Small intestine (tissue), 7 donors: ENCODE results near the gene KRTAP1-3. TPM values are rescaled to one million over a fixed set of nuclear protein-coding genes. Genes with fewer than 3 reads are reported as not detected.

Experiments
- DNase-seq, 2 donors: peaks; one replicate each; pipeline versions ENCODE4 v3.0.0 to v3.0.0-alpha.2; 2013
- FAIRE-seq: peaks from 2 replicates; lab custom pipeline; 2012; peaks lifted over from hg19 to GRCh38; lab: Jason Lieb, UNC
- H3K27ac ChIP-seq, 3 donors: one replicate each; pipeline ENCODE4 v1.5.1; 2013; ENCODE audit warnings: low read length in 2 of 3, mild to moderate bottlenecking in 2 of 3, control low read depth in 1 of 3, inconsistent platforms in 1 of 3, low read depth in 1 of 3, moderate library complexity in 1 of 3
- H3K27me3 ChIP-seq, 3 donors: one replicate each; pipeline ENCODE4 v1.6.1; 2013; ENCODE audit warnings: low read length in 3 of 3, inconsistent platforms in 1 of 3; ENCODE audit not compliant: control insufficient read depth in 3 of 3, insufficient read depth in 3 of 3
- H3K36me3 ChIP-seq, 3 donors: one replicate each; pipeline ENCODE4 v1.6.1; 2013; ENCODE audit warnings: low read length in 3 of 3, inconsistent platforms in 1 of 3, low read depth in 1 of 3, mild to moderate bottlenecking in 1 of 3, moderate library complexity in 1 of 3; ENCODE audit not compliant: control insufficient read depth in 3 of 3, insufficient read depth in 2 of 3
- H3K4me1 ChIP-seq, 3 donors: one replicate each; pipeline ENCODE4 v1.6.1; 2013; ENCODE audit warnings: low read length in 2 of 3, inconsistent platforms in 1 of 3, low read depth in 1 of 3, mild to moderate bottlenecking in 1 of 3, moderate library complexity in 1 of 3; ENCODE audit not compliant: control insufficient read depth in 3 of 3, insufficient read depth in 2 of 3
- H3K4me3 ChIP-seq, 3 donors: one replicate each; pipeline ENCODE4 v1.5.1; 2013; ENCODE audit warnings: low read length in 3 of 3, control low read depth in 1 of 3, inconsistent platforms in 1 of 3, low read depth in 1 of 3, mild to moderate bottlenecking in 1 of 3, moderate library complexity in 1 of 3
- H3K9me3 ChIP-seq, 2 donors: one replicate each; pipeline ENCODE4 v1.6.1; 2013; ENCODE audit warnings: low read depth in 1 of 2, low read length in 1 of 2; ENCODE audit not compliant: control insufficient read depth in 2 of 2, insufficient read depth in 1 of 2
- WGBS, 3 donors: extraction: QIAGEN DNeasy Blood & Tissue Kit; methylation state at CpG; one replicate each; pipeline ENCODE4 v1.1.7; 2013; 5-methylcytosine and 5-hydroxymethylcytosine counted together
- polyA plus RNA-seq, 4 donors: library from polyadenylated mRNA; stranded (reverse) in 3 of 4; unstranded in 1 of 4; fragments of 200-250 nt in 3 of 4; fragments of 120-200 nt in 1 of 4; gene quantifications; one replicate each; pipeline versions ENCODE4 v1.2.1 to v1.2.3, GENCODE V29; 2013
- donor health status: healthy with polysubstance abuse.
- donor health status: control.
- donor health status: control.
- donor health status: Bipolar disorder and iron deficiency.
- donor health status: healthy.

KRTAP1-3 gene
- polyA plus RNA-seq, 4 donors = not detected

- 69 to 85% (median 78%) methylated on average over 2 of the region's 2 CpGs for WGBS, 3 donors
- no peak for FAIRE-seq
- Histone ChIP-seq H3K4me3 (no peak overlapping the region), H3K36me3 (no peaks in the 10 kb centered on the region), H3K9me3 (no peaks in the 10 kb centered on the region), H3K27me3 (peaks cover 0 to 7% (median 4%) of the 10 kb centered on the region in 3 donors), H3K4me1 (no peaks in the 10 kb centered on the region), H3K27ac (no peak overlapping the region)
- DNase-seq = no peak
Observed at GRCh38 chr17:40997361-40997760, 37.3 kb downstream of the KRTAP1-3 start.

- peaks cover 0 to 7% (median 4%) of the 10 kb centered on the region in 3 donors for H3K27me3 ChIP-seq
- H3K27ac ChIP-seq = no peak overlapping the region
- H3K4me3 ChIP-seq = no peak overlapping the region
- H3K9me3 ChIP-seq = no peaks in the 10 kb centered on the region
- FAIRE-seq (no peak), DNase-seq (no peak)
- H3K36me3 ChIP-seq = no peaks in the 10 kb centered on the region
- no peaks in the 10 kb centered on the region for H3K4me1 ChIP-seq
- 78 to 92% (median 81%) methylated on average over 4 of the region's 4 CpGs for WGBS, 3 donors
Observed at GRCh38 chr17:40996829-40997228, 37.8 kb downstream of the KRTAP1-3 start.

GRCh38 chr17:40995116-40995515 lies 39.6 kb downstream of the KRTAP1-3 start:
- H3K27me3 ChIP-seq = peaks cover 0 to 7% (median 4%) of the 10 kb centered on the region in 3 donors
- H3K4me3 ChIP-seq = no peak overlapping the region
- H3K4me1 ChIP-seq = no peaks in the 10 kb centered on the region
- FAIRE-seq (no peak), DNase-seq (no peak)
- WGBS, 3 donors = 47% methylated on average over 1 of the region's 1 CpG
- H3K36me3 ChIP-seq = no peaks in the 10 kb centered on the region
- H3K9me3 ChIP-seq = no peaks in the 10 kb centered on the region
- H3K27ac ChIP-seq = no peak overlapping the region

GRCh38 chr17:40993839-40994238 lies 40.8 kb downstream of the KRTAP1-3 start, which contains the start of gene KRTAP3-3:
KRTAP3-3 (minus strand) TSS chr17:40994164; CDS start chr17:40994097, 67 bp downstream.
- 20 to 52% (median 49%) methylated on average over 4 of the region's 4 CpGs for whole genome bisulfite sequencing, 3 donors
- no peak within 1 kb of the TSS for H3K4me3 ChIP-seq
- no peaks in the 10 kb centered on the region for H3K4me1 ChIP-seq
- no peaks in the 10 kb centered on the region for H3K36me3 ChIP-seq
- DNase-seq (no peak), FAIRE-seq (no peak)
- H3K27me3 ChIP-seq = peaks cover 0 to 4% (median 3%) of the 10 kb centered on the region in 3 donors
- H3K9me3 ChIP-seq = no peaks in the 10 kb centered on the region
- no peak within 1 kb of the TSS for H3K27ac ChIP-seq

- WGBS, 3 donors = 78 to 84% (median 80%) methylated on average over 2 of the region's 2 CpGs
- Histone ChIP-seq H3K4me3 (no peak overlapping the region), H3K9me3 (no peaks in the 10 kb centered on the region), H3K36me3 (no peaks in the 10 kb centered on the region), H3K27me3 (peaks cover 0 to 4% (median 3%) of the 10 kb centered on the region in 3 donors), H3K27ac (no peak overlapping the region), H3K4me1 (no peaks in the 10 kb centered on the region)
- DNase-seq = no peak
- FAIRE-seq = no peak
Observed at GRCh38 chr17:40993084-40993483, 41.6 kb downstream of the KRTAP1-3 start.

- H3K9me3 ChIP-seq = no peaks in the 10 kb centered on the region
- no peaks in the 10 kb centered on the region for H3K36me3 ChIP-seq
- H3K4me1 ChIP-seq = no peaks in the 10 kb centered on the region
- FAIRE-seq (no peak), DNase-seq (peak in 1 of 2 donors; percentile 10)
- H3K27me3 ChIP-seq = peaks cover 0 to 4% (median 3%) of the 10 kb centered on the region in 3 donors
- H3K4me3 ChIP-seq = no peak overlapping the region
- H3K27ac ChIP-seq = no peak overlapping the region
- WGBS, 3 donors = 19 to 63% (median 35%) methylated on average over 3 of the region's 3 CpGs
Observed at GRCh38 chr17:40992666-40993065, 42.0 kb downstream of the KRTAP1-3 start.

GRCh38 chr17:40986920-40987319 lies 47.8 kb downstream of the KRTAP1-3 start:
- DNase-seq = no peak
- H3K4me1 ChIP-seq = no peaks in the 10 kb centered on the region
- 56 to 73% (median 61%) methylated on average over 8 of the region's 8 CpGs for WGBS, 3 donors
- H3K4me3 ChIP-seq = no peak overlapping the region
- peaks cover 0 to 2% (median 0%) of the 10 kb centered on the region in 3 donors for H3K27me3 ChIP-seq
- no peaks in the 10 kb centered on the region for H3K36me3 ChIP-seq
- no peak for FAIRE-seq
- no peak overlapping the region for H3K27ac ChIP-seq
- H3K9me3 ChIP-seq = no peaks in the 10 kb centered on the region

- Histone ChIP-seq H3K27ac (no peak within 1 kb of the TSS), H3K4me3 (no peak within 1 kb of the TSS), H3K9me3 (no peaks in the 10 kb centered on the region), H3K27me3 (peaks cover 0 to 2% (median 0%) of the 10 kb centered on the region in 3 donors), H3K36me3 (no peaks in the 10 kb centered on the region), H3K4me1 (no peaks in the 10 kb centered on the region)
- WGBS, 3 donors = 42 to 46% (median 46%) methylated on average over 3 of the region's 3 CpGs
- no peak for FAIRE-seq
- no peak for DNase-seq
Observed at GRCh38 chr17:40984226-40984625, 50.4 kb downstream of the KRTAP1-3 start, which contains the start of gene KRT40. KRT40 (minus strand) TSS chr17:40984326; CDS start chr17:40984273, 53 bp downstream.
